ENCODE data around the gene LRRC27. TPM values are rescaled to one million over a fixed set of nuclear protein-coding genes. Genes with fewer than 3 reads are reported as not detected.
"Not testable (repeated sequence)": the region's sequence is repeated elsewhere in the genome, so short reads cannot be mapped to it uniquely, and the experiment has no call there.

LRRC27 gene
- total RNA-seq, 1 donor from 2014 or later, result 3.8 TPM

DNA sequence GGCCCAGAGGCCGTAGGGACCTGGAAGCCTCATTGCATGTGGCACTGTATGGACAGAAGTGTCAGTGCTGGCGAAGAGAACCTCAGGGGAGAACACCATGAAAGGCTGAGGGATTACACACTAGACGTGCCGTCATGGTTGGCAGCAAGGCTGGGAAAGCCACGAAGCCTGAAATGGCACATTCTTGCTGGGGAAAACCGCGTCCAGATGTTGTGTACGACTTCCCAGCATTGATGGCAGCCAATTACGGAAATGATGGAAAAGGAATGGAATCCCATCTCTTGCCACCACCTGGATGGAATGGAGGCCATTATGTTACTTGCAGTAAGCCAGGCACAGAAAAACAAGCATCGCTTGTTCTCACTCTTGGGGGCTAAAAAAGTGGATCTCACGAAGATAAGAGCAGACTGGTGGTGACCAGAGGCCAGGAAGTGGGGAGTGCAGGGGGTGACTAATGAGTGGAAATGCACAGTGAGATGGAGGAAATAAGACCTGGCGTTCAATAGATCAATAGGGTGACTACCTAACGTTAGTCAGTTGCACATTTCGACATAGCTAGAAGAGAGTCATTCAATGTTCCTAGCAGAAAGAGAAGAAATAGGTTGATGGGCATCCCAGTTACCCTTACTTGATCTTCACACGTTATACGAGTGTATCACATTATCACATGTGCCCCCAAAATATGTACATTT is 50.4 kb downstream of the LRRC27 start:
- DNase-seq (ENCODE audit: low spot score), result no peak

GRCh38 chr10:132383101-132383500 is 51.1 kb downstream of the LRRC27 start:
- intact Hi-C loops (cut with DNase I), result no loop called here
- DNase-seq (ENCODE audit: low spot score), result no peak

More for the DNA sequence above, 50.4 kb downstream of the LRRC27 start:
- intact Hi-C loops (cut with DNase I), result no loop called here

DNA sequence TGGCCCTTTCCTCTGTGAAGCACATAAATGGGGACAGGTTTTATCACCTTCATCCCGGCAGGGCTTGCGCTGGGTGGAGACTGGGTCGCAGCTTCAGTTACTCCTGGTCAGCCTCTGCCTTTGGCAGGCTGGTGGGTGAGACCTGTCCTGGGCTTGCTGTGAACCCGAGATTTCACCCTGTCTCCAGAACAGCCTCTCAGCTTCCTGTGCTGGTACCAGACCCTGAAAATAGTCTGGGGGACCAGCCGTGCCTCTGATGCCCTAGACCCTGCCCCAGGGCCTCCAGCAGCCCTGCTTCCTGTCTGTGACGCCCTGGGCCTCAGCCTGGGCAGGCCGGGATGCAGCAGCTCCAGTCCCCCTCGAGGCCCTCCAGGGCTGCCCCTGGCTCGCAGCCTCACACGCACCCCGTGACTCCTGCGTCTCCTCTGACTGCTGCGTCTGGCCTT is 51.8 kb downstream of the LRRC27 start:
- intact Hi-C loops (cut with DNase I), result no loop called here
- DNase-seq (ENCODE audit: low spot score), result no peak

DNA sequence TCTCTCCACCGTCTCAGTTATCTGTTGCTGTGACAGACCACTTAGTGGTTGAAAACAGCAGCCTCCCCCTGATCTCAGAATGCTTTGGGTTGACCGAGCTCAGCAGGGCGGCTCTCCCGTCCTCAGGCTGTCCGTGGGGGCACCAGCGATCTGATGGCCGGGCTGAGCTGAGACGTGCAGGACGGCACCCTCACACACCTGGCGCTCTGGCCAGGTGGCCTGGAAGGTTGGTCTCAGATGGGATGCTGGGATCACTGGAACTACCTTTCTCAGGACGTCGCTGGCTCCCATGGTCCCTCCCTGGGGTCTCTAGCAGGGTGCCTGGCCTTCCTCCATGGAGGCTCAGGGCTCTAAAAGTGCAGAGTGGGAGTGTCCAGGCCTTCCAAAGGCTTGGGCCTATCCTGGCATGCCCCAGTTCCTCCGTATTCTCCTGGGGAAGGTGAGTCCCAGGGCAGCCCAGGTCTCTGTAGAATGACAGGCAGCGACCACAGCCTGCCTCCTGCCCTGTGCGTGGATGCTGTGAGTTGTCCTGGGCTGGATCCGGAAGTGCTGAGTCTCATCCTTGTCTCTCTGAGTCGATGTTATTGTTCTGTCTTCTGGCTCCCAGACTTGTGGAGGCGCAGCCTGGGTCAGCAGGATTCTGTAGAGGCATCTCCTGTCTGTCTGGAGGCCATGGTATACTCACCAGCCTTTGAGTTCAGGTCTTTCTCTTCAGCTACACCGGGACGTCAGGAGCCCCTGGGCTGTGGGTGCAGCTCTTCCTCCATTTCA is 52.8 kb downstream of the LRRC27 start:
- DNase-seq (ENCODE audit: low spot score), result no peak
- intact Hi-C loops (cut with DNase I), result no loop called here

DNA sequence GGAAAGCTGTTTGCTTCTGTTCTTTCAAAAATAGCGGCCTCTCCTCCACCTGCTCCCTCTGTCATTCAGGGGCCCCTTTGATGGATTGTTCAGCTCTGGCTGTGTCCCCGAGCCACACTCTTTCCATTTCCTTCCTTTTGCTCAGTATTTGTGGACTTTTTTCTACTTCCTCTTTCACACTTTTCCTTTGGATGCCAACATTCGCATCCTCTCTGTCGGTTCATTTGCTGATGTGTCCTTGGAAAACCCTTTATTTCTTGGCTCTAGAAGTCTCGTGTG is 53.3 kb downstream of the LRRC27 start:
- intact Hi-C loops (cut with DNase I), result no loop called here
- DNase-seq (ENCODE audit: low spot score), result no peak

- no peak for DNase-seq (ENCODE audit: low spot score)
- intact Hi-C loops (cut with DNase I), result no loop called here
Observed at GRCh38 chr10:132385721-132386418, 53.9 kb downstream of the LRRC27 start.

GRCh38 chr10:132386419-132386831 is 54.4 kb downstream of the LRRC27 start:
- intact Hi-C loops (cut with DNase I), result no loop called here
- no peak for DNase-seq (ENCODE audit: low spot score)

- intact Hi-C loops (cut with DNase I), result loop anchor here (1.0 kb wide), 1 partner anchor 66 kb away; no protein-coding TSS in a partner anchor
Observed at GRCh38 chr10:132386896-132387295, 54.9 kb downstream of the LRRC27 start.

DNA sequence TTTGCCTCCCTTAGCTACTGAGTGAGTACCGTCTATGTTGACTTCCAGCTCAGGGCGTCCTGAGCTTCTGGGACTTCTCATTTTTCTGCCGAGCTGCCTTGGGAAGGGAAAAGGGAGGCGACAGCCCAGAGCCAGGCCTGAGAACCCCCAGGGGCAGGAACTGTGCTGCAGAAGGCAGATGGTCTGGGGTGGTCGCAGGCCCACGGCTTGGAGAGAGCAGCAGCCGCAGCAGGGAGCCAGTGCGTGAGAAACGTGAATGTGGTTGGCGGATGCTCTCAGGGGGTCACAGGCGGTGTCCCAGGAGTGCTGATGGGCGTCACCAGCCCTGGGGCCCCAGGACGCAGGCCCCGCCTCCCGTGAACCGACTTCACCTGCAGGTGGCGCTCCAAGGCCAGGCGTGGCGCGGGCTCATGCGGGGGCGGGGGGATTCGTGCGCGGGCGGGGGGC is 55.8 kb downstream of the LRRC27 start:
- DNase-seq (ENCODE audit: low spot score), result peak; percentile 87
- intact Hi-C loops (cut with DNase I), result loop anchor here (1.0 kb wide), 1 partner anchor 66 kb away; no protein-coding TSS in a partner anchor

More at GRCh38 chr10:132386896-132387295, 54.9 kb downstream of the LRRC27 start:
- not testable (repeated sequence) for DNase-seq (ENCODE audit: low spot score)

DNA sequence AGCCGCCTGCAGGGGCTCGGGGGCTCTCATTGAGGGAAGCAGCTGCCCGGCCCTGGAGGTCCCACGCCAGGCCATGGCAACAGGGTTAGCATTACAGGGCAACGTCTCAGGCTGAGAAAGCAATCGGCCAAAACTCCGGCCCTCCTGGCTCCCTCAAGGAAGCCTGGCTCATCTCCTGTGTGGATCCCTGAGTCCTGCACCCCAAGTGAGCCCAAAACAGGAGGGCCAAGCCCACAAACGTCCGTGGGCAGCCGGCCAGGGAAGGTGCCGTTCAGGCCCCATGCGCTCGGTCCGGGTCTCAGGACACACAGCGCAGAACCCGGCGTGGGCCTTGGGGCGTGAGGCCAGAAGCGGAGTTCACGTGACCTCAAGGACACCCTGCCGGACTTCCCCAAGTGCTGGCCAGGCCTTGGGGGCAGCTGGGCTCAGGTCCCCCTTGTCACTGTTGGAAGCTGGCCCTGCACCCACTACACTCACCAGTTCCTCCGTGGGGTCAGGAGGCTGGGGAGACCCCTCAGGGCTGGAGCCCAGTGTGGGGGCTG is 57.0 kb downstream of the LRRC27 start:
- intact Hi-C loops (cut with DNase I), result no loop called here
- DNase-seq (ENCODE audit: low spot score), result no peak

- intact Hi-C loops (cut with DNase I), result no loop called here
- no peak for DNase-seq (ENCODE audit: low spot score)
Observed at GRCh38 chr10:132389433-132390169, 57.6 kb downstream of the LRRC27 start.

- intact Hi-C loops (cut with DNase I), result no loop called here
- no peak for DNase-seq (ENCODE audit: low spot score)
Observed at GRCh38 chr10:132390170-132390920, 58.4 kb downstream of the LRRC27 start.

DNA sequence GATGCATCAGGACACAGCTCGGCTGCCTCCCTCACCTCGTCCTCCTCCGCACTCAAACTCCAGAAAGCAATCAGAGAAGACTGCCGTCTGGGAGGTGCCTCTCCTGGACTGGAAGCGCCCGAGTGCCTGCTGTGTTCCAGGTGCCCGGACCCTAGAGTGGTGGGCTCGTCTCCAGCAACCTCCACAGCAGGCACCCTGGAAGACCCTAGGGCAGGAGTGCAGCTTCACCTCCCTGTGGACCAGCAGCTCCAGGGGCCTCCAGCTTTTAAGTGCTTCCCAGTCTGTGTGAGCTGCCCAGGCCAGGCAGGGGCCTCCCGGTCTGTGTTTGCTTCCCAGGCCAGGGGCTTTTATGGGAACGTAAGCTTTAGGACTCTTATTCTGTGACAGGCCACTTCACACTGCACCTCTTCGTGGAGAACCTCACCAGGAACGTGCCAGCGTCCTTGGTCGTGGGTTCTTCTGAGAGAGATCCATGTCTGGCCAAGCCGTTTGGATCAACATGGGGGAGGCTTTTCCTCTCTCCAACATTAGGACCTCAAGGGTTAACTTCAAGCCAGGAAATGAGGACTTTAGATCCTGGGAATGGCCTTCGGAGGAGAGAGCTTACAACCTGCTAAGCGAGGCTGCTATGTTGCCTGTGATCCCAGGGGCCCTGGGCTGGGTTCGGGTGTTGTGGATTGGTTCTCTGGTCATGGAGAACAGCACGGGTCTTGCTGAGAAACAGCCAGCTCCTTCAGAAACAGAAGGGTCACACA is 59.1 kb downstream of the LRRC27 start:
- intact Hi-C loops (cut with DNase I), result no loop called here
- no peak for DNase-seq (ENCODE audit: low spot score)

- intact Hi-C loops (cut with DNase I), result no loop called here
- no peak for DNase-seq (ENCODE audit: low spot score)
Observed at GRCh38 chr10:132391676-132392020, 59.7 kb downstream of the LRRC27 start.

- intact Hi-C loops (cut with DNase I), result no loop called here
- DNase-seq (ENCODE audit: low spot score), result no peak
Observed at GRCh38 chr10:132392184-132392800, 60.3 kb downstream of the LRRC27 start.

DNA sequence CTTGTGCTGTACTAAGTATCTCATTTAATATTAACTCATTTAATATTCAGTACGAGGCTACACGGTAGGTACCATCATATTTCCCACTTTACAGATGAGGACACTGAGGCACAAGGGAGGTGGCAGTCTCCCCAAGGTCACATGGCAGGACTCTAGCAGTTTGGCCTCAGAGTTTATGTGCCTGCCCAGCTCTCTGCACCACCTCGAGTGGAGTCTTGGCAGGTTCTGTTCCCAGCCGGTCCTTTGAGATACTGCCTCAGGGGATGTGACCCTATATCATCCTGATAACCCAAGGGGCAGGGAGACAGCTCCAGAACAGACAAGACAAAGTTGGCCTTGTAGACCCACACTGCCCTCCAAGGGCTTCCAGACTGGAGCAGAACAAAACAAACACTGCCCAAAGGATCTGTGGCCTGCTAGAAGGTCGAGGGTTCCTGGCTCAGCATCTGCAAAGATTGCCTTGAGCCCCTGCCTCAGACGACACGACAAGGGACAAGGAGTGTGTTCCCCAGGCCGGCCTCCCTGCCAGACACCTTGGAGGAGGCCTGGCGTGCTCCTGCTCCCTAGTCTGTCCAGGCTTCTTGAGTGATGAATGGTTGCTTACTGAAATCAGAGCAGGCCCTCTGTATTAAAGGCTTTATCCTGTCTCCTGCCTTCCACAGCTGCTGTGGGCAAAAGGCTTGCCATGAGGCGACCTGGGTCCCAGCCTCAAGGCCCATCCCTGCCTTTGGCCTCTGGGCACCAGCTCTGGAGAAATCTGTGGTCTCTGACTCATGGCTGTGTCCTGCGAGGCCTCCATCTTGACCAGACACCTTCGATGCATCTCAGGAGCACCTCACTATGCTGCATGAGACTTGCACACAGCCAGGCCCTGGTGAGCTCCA is 61.1 kb downstream of the LRRC27 start:
- no peak for DNase-seq (ENCODE audit: low spot score)
- intact Hi-C loops (cut with DNase I), result no loop called here

GRCh38 chr10:132393695-132394181 is 61.7 kb downstream of the LRRC27 start:
- intact Hi-C loops (cut with DNase I), result no loop called here
- DNase-seq (ENCODE audit: low spot score), result no peak
